NCI-H226 (cell line): ENCODE results near the gene ASB13.
"Not testable (repeated sequence)": the region's sequence is repeated elsewhere in the genome, so short reads cannot be mapped to it uniquely, and the experiment has no call there.

Experiments
- DNase-seq: peaks from one replicate; pipeline ENCODE4 v3.0.0-alpha.2; 2015

The ASB13 gene

GRCh38 chr10:5603848-5604170 is 62.6 kb downstream of the ASB13 start:
- no peak for DNase-seq

DNA sequence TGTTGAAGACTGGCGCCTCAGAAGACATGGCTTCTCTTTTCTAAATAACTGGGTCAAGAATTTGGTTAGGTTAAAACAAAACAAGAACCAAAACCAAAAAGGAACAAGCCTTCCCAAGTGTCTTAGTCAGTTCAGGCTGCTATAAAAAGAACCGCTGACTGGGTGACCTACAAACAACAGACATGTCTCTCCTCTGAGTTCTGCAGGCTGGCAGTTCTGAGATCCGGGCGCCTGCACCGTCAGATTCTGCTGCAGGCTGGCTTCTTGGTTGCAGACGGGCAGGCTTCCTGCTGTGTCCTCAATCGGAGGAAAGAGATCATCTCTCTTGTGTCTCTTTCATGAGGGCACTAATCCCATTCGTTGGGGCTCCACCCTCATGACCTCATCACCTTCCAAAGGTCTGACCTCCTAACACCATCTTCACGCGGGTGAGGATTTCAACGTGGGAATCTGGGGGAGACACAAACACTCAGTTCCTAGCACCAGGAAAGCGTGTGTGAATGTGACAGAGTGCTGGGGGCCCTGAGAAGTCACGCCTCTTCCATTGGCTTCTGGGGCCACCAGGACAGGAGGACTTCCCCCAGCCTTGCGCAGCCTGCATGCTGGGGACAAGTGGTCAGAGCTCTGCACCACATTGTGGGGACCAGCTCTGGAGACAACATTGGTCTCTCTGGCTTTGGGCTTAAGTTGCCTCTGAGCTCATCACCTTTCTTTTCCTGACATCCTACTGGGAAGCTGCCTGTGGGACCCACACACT is 63.1 kb downstream of the ASB13 start:
- no peak for DNase-seq

DNA sequence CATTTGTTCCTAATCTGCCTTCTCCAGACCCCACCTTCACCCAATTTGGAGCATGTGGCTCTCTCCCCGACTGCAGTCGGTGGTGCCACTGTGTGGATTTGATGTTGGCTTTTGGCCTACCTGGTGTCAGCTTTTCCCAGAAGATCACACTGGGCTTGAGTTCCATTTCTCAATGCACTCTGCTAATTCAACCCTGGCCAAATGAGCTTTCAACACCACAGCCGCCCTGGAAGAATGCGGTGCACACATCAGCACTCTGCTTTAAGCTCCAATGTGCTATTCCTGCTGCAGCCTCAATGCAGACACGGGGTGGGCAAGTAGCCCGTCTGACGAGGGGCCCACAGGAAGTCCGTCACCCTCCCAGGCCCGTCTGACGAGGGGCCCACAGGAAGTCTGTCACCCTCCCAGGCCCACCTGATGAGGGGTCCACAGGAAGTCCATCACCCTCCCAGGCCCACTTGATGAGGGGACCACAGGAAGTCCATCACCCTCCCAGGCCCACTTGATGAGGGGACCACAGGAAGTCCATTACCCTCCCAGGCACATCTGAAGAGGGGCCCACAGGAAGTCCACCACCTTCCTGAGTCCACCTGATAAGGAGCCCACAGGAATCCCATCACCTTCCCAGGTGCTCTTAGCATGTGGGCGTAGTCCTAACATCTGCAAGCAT is 64.4 kb downstream of the ASB13 start:
- no peak for DNase-seq

GRCh38 chr10:5600908-5601307 is 65.5 kb downstream of the ASB13 start:
- DNase-seq: no peak

DNA sequence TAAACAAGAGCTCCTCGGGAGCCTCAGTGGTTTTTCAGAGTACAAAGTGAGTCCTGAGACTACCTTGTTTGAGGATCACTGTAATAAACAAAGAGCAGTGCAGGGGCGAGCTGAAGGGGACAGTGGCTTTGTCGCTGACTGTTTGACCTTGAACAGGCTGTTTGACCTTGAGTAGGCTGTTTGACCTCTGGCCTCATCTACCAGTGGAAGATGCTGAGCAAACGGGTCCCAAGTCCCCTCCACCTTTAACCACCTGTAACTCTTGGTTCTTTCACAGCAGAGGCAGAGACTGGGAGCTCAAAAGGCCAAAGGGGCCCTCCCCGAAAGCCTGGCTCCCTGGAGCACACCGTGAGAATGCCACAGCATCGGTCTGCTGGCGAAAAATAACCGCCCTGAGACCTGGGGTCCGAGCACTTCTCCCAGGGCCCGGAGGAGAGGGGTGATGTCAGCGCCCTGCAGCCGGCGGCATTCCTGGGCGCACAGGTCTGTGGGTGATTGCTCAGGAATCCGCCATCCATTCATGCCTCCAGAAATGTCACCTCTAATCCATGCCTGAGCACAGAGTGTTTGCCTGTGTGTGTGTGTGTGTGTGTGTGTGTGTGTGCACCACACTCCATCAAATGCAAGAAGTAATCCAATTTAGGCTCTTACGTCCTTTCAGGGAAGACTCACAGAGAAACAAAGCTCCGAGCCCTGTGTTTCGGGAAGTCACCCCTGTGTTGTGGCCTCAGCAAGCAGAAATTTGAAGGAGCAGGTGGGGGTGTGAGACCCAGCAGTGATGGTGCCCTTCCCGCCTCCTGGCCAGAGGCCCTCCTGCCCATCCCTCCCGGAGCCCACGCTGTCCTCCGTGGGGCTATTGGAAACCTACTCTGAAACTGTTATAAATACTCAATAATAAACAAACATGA is 66.5 kb downstream of the ASB13 start:
- DNase-seq: no peak

DNA sequence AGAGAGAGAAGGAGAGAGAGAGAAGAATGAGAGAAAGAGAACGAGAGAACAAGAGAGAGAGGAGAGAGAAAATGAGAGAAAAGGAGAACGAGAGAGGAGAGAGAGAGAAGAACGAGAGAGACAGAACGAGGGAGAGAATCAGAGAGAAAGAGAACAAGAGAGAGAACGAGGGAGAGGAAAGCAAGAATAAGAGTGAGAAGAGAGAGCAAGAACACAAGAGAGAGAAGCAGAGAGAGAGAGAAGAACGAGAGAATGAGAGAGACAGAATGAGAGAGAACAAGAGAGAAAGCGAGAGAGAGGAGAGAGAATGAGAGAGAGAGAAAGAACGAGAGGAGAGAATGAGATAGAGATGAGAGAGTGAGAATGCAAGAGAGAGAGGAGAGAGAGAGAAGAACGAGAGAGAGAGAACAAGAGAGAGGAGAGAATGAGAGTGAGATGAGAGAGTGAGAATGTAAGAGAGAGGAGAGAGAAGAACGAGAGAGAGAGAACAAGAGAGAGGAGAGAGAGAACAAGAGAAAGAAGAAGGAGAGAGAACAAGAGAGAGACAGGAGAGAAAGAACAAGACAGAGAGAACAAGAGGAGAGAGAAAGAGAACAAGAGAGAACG is 68.2 kb downstream of the ASB13 start:
- no peak for DNase-seq

DNA sequence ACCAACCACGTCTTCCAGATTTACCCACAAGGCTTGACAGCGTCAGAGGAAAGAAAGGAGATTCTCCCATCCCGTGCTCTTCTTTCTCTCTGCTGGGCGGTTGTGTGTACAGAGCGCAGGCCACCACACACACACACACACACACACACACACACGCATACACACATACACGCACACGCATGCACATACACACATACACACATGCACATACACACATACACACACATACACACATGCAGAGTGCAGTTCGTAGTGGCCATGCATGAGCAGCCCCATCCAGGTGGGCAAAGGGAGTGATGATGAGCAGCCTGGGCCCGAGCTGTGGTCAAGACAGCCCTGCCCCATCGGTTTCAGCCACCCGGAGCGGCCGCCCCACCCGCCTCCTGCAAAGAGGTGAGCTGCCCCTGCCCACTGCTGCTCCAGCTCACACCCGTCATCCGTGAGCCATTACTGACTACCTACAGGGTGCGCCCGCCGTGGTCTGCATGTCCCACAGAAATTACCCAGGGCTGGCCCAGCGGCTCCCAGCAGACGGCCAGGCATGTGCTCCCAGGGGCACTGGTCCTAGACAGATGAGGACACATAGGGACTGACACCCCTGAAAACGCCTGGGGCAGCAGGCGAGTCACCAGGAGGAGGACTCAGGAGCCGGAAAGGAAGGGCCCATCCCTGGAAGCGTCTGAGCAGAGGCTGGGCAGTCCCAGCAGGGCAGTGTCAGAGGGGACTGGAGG is 69.6 kb downstream of the ASB13 start:
- peak; percentile 26 for DNase-seq

DNA sequence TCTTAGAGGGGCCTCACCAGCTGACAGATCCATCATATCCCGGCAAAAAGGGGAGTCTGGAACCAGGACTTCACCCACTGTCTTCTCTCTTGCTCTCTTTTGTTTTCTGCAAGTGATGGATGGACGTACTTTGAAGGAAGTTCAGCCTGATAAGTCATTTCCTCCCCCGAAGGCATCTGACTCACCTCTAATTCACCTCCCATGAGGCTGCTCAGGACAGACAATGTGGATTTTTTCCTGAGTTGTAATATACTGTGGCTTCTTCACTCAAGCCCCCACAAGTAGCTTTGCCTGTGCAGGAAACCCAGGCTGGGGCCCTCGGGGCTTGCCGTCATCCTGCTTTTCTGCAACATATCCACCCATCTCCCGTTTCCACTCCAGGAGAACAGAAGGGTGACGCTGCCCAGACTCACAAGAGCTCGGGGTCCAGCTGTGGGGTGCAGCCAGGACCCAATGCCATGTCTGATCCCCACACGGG is 70.4 kb downstream of the ASB13 start:
- peak; percentile 84 for DNase-seq

GRCh38 chr10:5595591-5595990 is 70.8 kb downstream of the ASB13 start:
- peak; percentile 62 for DNase-seq

DNA sequence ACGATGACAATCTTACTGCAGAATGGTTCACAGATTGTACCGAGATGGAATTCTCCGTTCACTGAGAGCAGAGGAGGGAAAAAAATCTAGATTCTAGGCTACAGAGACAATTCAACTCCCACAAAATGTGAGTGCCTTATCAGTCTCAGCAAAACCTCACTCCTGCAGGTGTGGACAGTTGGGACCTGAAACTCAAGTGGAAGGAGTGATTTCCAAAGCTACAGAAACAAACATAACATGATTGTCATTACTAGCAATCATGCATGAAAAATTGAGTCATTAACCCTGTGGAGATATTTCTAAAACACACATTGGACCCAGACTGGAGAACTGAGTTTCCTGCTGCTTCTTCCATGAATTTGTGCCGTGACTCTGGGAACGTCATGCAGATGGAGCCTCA is 71.3 kb downstream of the ASB13 start:
- no peak for DNase-seq

- no peak for DNase-seq
Measured at GRCh38 chr10:5594271-5595049, 71.9 kb downstream of the ASB13 start.

DNA sequence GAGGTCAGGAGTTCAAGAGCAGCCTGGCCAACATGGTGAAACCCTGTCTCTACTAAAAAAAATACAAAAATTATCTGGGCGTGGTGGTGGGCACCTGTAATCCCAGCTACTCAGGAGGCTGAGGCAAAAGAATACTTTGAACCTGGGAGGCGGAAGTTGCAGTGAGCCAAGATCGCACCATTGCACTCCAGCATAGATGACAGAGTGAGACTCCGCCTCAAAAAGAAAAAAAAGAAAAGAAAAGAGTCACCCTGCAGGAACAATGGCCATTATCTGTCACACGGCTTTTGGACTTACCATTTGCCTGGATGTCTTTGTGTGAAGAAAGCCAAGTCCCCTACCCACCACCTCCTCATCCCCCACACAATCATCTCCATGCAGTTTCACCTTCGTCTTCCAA is 73.0 kb downstream of the ASB13 start:
- not testable (repeated sequence) for DNase-seq

- no peak for DNase-seq
Measured at GRCh38 chr10:5592070-5592469, 74.3 kb downstream of the ASB13 start.

DNA sequence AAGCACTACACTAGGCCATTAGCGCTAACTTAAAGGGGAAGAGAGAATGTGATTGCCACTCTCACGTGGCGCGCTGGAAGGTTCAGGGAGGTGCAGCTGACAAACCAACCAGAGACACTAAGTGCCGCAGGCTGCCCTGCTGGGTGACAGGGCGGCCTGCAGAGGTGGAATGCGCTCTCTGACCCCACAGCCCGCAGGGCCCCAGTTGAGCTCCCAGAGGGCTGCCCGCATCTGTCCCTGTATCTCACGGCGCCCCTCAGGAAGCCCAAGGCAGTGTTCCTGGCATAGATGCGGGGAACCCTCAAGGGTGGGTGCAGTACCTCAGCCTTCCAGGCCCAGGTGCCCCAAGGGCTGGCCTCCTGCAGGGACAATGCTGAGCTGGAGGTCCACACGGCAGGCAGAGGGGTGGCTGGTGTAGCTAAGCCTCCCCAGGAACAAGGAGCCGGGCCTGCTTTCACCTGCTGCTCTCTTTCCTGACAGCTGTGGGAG is 75.0 kb downstream of the ASB13 start:
- DNase-seq: no peak

DNA sequence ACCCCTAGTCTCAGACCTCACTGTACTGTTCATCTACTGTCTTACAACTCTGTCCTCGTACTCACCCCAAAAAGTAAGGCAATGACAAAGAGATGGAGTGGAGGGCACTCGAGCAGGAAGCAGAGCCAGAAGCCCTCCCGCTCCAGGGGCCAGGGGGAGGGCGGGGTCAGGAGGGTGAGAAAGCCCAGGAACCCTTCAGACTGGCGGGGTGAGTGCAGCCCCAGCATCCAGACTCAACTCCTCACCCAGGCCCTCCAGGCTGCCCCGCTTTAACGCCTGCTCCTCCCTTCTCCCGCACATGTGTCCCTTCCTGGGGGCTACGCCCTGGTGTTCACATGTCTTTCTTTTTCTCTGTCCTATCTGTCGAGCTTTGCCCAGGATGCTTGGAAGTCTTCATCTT is 75.6 kb downstream of the ASB13 start:
- DNase-seq: no peak

DNA sequence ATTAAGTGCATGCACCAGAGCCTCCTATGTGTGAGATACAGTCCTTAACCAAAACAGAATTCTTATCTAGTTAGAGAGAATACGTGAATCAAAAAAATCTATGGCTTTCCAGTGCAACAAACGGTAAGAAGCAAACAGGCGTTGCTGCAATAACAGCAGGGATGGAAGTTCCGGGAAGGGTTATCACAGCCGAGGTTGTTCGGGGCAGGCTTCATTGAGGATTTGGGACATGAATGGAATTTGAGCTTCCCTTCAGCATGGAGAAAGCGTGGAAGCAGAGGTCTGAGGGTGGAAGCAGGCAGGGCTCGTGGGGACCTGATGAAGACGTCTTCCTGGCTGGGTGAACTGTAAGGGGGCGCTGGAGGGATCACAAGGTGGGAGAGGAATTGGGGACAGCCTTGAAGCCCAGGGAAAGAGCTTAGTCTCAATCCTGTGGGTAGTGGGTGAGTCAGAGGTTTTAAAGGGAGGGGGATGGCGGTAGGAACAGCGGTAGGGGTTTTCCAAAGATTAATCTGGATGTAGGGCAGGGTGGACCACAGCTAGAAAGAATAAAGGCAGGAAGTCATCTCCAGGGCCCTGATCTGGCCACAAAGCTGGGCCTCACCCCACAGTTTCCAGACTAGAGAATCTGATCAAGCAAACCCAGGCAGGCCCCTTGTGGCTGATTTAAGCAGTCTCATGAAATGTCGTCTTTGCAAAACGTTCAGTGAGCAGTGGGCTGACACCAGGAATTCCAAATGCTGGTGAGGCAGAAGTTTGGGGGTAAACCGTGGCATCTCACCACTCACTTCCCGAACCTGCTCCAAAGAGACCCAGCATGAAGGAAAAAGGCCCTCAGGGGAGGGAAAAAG is 76.5 kb downstream of the ASB13 start:
- no peak for DNase-seq

GRCh38 chr10:5589011-5589660 is 77.3 kb downstream of the ASB13 start:
- no peak for DNase-seq
